SKM-1 treated with dmso at 0.1 percent for 144 hours (cell line): ENCODE data around the gene SNAI1.

Experiments used
- DNase-seq: peaks from one replicate; lab custom pipeline; 2025; ENCODE audit not compliant: unreplicated experiment; lab: John Stamatoyannopoulos, UW

The SNAI1 gene

GRCh38 chr20:50032955-50033666, 50.3 kb downstream of the SNAI1 start:
- DNase-seq, result no peak

GRCh38 chr20:50034567-50035180, 51.9 kb downstream of the SNAI1 start:
- no peak for DNase-seq

GRCh38 chr20:50036703-50037102, 53.9 kb downstream of the SNAI1 start:
- no peak for DNase-seq

- no peak for DNase-seq
These were observed 54.3 kb downstream of the SNAI1 start for GRCh38 chr20:50037123-50037522.

- DNase-seq, result no peak
These were observed 54.8 kb downstream of the SNAI1 start for GRCh38 chr20:50037575-50037974.

GRCh38 chr20:50038169-50038568, 55.4 kb downstream of the SNAI1 start:
- DNase-seq, result no peak
